GM18868 (cell line): ENCODE results near the gene RGS7.
"Not testable (repeated sequence)": the region's sequence is repeated elsewhere in the genome, so short reads cannot be mapped to it uniquely, and the experiment has no call there.

Experiments used
- ATAC-seq: cut with Tn5 transposase; IDR thresholded peaks from one replicate; pipeline ENCODE4 v1.9.1; 2021; ENCODE audit warnings: mild to moderate bottlenecking, moderate library complexity; ENCODE audit not compliant: unreplicated experiment

The RGS7 gene

DNA sequence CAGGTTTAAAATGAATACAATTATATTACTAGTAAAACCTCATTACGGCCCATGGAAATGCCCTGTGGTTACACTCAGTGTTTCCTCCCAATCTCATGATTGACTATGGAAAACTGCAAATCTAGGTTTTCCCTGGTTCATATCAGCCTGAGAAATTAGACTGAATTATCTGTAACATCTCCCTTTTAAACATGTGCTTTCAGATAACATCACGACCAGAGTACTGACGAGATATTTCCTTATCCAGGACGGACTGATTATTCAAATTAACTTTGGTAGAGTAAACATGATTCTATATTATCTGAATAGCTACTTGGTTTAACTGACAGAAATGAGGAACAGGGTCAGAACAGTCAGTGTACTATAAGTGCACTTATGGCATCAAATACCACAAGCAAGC is 82.3 kb downstream of the RGS7 start:
- ATAC-seq = no peak

GRCh38 chr1:241272828-241273227 is 84.2 kb downstream of the RGS7 start:
- ATAC-seq = no peak

DNA sequence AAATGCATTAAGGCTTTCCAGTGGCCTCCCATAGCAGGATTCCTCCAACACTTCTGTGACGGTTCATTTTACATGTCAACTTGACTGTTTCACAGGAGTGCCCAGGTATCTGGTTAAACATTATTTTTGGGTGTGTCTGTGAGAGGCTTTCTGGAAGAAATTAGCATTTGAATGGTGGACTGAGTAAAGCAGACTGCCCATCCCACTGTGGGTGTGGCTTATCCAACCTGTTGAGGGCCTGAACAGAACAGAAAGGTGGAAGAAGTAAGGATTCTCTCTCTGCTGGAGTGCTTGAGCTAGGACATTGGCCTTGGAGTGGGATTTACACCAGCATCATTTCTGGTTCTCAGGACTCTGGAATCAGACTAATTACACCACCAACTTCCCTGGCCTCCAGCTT is 85.6 kb downstream of the RGS7 start:
- no peak for ATAC-seq

DNA sequence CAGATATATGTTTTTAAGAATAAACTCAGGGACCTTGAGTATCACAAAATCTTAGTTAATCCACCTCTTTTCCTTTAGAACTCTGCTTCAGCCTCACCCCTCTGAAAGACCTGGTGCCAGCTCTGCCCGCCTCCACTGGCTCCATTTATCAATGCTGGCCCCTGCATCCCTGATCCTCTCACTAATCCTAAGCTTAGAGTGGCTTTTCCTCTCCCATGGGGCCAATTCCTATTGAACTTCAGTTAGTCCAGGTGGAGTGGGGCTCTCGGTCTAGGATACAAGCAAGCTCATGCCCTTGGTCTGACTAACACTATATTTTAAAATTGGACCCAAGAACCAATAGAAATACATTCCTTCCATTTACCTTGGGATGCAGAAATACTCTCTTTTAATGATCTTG is 87.0 kb downstream of the RGS7 start:
- ATAC-seq = no peak

GRCh38 chr1:241269116-241269515 is 87.9 kb downstream of the RGS7 start:
- ATAC-seq = no peak

GRCh38 chr1:241266121-241266520 is 90.9 kb downstream of the RGS7 start:
- no peak for ATAC-seq

- no peak for ATAC-seq
Measured at GRCh38 chr1:241265428-241265827, 91.6 kb downstream of the RGS7 start.

DNA sequence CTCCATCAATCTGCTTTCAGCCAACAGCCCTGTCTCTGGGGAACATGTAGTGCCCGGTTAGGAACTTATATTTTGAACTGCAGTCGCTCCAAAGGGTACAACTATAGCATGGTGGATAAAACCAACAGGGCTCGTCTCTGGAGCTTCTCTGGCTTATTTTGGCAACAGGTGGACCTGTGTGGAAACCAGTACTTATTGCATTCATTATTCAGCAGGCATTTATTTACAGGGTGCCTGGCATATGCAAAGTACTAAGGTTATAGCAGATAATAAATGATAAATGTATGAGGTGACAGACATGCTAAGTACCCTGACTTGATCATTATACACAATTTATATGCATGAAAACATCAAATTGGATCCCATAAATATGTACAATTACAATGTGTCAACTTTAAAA is 93.7 kb downstream of the RGS7 start:
- ATAC-seq = no peak

GRCh38 chr1:241253471-241253870 is 103.5 kb downstream of the RGS7 start:
- no peak for ATAC-seq

GRCh38 chr1:241250465-241250864 is 106.5 kb downstream of the RGS7 start:
- ATAC-seq = no peak

- ATAC-seq = no peak
Measured at GRCh38 chr1:241240069-241240468, 116.9 kb downstream of the RGS7 start.

GRCh38 chr1:241237873-241238272 is 119.1 kb downstream of the RGS7 start:
- ATAC-seq = no peak

DNA sequence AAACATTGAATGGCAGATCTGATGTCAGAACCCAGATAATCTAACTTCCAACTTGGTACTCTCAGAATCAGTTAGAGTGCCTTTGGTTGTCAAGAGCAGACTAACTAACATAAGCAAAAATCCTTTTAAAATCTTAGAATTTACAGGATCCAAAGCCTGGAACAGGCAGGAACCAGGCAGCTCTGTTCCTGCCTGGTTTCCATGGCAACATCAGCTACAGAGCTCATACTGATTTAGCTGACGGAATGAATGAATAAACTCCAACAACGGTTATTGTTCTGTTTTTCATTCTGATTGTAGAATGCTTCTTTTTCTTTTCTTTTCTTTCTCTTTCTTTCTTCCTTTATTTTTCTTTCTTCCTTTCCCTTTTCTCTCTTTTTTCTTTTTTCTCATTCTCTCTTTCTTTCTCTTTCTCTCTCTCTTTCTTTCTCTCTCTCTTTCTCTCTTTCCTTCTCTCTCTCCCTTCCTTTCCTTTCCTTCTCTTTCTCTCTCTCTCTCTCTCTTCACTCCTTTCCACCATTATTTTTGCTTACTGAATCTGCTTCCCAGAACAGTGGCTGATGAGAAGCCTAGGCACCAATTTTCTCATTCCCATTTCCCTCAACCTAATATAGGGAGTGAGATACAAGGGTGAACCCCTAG is 121.6 kb downstream of the RGS7 start:
- no peak for ATAC-seq

GRCh38 chr1:241229711-241230110 is 127.3 kb downstream of the RGS7 start:
- ATAC-seq = no peak

- peak; percentile 58 for ATAC-seq
Measured at GRCh38 chr1:241229216-241229615, 127.8 kb downstream of the RGS7 start.

DNA sequence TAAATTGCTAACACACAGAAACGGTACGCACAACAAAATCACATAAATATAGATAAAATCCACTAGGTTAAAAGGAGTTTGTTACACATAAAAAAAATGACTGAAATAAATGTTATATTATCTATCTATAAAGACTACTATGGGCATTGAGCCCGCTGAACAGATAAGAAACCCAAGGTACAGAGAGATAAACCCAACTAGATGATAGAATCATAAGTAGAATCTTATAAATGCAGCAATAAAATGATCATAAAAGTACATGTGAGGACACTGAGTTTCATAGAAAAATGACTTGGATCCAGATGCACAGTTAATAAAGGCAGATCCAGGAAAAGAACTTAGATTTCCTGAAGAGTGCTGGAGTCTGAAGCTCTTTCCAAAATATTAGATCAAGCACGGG is 128.7 kb downstream of the RGS7 start:
- no peak for ATAC-seq

- ATAC-seq = no peak
Measured at GRCh38 chr1:241225741-241226140, 131.3 kb downstream of the RGS7 start.

- not testable (repeated sequence) for ATAC-seq
Measured at GRCh38 chr1:241224189-241224588, 132.8 kb downstream of the RGS7 start.

- not testable (repeated sequence) for ATAC-seq
Measured at GRCh38 chr1:241222813-241223212, 134.2 kb downstream of the RGS7 start.

- no peak for ATAC-seq
Measured at GRCh38 chr1:241221319-241221718, 135.7 kb downstream of the RGS7 start.

DNA sequence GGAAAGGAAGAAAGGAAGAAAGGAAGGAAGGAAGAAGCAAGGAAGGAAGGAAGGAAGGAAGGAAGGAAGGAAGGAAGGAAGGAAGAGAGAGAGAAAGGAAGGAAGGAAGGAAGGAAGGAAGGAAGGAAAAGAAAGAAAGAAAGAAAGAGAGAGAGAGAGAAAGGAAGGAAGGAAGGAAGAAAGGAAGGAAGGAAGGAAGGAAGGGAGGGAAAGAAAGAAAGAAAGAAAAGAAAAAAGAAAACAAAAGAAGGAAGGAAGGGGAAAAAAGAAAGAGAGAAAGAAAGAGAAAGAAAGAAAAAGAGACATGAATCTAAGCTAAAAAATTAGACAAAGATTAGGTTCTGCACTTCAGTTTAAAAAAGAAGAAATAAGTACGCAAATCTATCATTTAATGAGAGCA is 136.1 kb downstream of the RGS7 start:
- ATAC-seq = not testable (repeated sequence)

- no peak for ATAC-seq
Measured at GRCh38 chr1:241219449-241219848, 137.6 kb downstream of the RGS7 start.

DNA sequence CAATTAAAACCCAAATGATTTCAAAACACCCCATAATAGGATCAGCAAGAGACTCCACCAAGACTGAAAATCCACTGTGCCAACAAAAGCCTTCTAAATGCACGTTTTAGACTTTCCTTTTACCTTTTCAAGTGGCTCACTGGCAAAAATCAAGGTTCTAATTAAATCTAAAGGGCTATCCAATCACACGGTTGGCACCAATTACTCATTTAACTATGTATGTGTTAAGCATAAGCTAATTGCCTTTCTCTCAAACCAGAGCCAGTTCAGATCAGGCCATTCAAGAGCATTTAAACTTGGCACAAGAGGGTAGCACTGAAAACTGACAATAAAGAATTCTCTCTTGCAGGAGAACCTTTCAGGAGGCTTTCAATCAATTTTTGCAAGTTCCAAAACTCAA is 139.5 kb downstream of the RGS7 start:
- no peak for ATAC-seq
